Right lung (tissue), 5 donors: ENCODE results near the gene MYL3. TPM values are rescaled to one million over a fixed set of nuclear protein-coding genes. Genes with fewer than 3 reads are reported as not detected.

Experiments used
- DNase-seq, 2 donors: peaks; one replicate each; pipeline ENCODE4 v3.0.0-alpha.2; 2013
- polyA plus RNA-seq, 5 donors: library from polyadenylated mRNA; unstranded; fragments of 120-200 nt; gene quantifications; one replicate each; pipeline versions ENCODE4 v1.2.1 to v1.2.3, GENCODE V29; 2013; ENCODE audit warnings: inconsistent platforms in 1 of 5, low replicate concordance in 1 of 5; ENCODE audit not compliant: insufficient read length in 5 of 5, insufficient read depth in 1 of 5

MYL3 gene
- polyA plus RNA-seq, 5 donors: 7.3 to 25.7 (median 10.4) TPM

DNA sequence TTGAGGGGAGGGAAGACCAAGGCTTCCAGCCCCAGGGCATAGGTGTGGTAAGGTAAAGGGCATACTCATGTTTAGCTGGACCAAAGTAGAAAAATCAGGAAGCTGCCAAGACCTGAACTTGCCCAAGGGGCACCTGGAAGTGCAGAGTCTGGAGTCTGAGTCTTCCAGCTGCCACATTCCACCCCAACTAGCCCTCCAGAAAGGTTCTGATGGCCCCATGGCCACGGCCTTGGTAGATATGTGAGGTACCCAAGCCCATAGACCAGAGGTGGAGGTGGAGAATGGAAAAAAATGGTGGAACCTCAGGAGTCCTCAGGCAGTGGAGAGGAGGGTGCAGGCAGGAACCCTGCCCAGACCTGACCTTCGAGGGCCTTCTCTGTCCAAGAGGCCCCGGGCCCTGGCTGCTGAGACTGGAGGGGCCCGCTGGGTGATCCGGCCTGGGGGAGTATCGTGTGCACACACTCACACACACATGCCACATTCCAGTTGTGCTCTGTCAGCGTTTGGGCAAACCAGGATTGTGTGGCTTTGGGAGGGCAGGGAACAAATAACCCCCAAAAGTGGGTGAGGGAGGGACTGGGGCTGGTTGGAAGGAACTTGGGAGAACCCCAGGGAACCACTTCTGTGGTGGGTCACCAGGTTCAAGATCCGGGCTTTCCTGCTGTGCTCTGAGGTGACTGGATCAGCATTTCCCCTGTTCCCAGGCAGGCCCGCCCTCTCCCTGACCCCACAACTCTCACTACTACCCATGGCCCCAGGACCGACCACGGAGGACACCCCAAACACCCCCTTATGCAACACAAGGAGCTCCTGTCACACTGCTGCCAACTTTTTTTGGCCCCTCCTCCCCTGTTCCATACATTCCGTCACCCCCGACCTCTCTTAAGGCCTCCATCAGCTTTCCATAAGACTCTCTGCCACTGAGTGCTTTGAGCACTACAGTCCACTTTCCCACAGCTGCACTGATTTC, 11.6 kb downstream of the MYL3 start:
- DNase-seq: no peak

GRCh38 chr3:46850468-46850779, 12.8 kb downstream of the MYL3 start:
- DNase-seq: no peak

GRCh38 chr3:46849686-46850467, 13.4 kb downstream of the MYL3 start:
- DNase-seq: no peak

GRCh38 chr3:46849045-46849631, 14.1 kb downstream of the MYL3 start:
- DNase-seq: no peak

- no peak for DNase-seq
Observed at GRCh38 chr3:46848271-46849044, 14.8 kb downstream of the MYL3 start.

DNA sequence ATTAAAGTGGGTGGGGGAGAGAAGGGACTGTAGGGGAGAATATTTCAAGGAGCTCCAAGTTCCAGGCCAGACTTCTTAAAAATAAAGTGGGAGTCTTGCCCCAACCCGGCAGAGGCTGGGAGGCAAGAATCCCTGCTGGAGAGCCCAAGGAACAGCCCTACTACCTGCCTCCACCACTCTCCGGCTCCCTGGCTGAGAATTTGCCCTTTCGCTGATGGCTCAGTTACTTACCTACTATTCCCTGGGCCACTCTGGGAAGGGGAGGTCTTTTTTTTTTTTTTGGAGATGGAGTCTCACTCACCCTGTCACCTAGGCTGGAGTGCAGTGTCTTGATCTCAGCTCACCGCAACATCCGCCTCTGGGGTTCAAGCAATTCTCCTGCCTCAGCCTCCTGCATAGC, 15.5 kb downstream of the MYL3 start:
- DNase-seq: no peak

GRCh38 chr3:46846624-46847542, 16.4 kb downstream of the MYL3 start:
- no peak for DNase-seq

GRCh38 chr3:46845860-46846623, 17.2 kb downstream of the MYL3 start:
- peak; percentile 85 to 87 for DNase-seq

GRCh38 chr3:46845397-46845859, 17.8 kb downstream of the MYL3 start:
- DNase-seq: peak; percentile 69 to 77

GRCh38 chr3:46844881-46845312, 18.3 kb downstream of the MYL3 start:
- DNase-seq: no peak

DNA sequence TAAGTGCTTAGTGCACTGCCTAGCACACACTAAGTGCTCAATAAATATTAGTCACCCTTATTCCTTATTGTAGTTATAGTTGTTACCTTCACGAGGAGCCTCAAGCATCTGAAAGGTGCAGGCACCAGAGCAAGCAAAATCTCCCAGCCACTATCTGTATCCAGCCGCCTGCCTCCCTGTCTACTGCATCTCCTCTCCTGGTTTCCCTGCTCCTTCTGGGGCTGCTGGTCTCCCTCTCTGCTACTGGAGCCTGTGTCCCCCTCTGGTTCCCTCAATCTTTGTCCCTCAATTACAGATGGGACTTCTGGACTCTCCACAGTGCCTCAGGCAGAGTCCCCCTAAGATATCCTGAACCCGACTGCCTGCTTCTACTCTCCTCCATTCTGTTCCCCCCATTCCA, 18.8 kb downstream of the MYL3 start:
- no peak for DNase-seq

GRCh38 chr3:46843508-46843907, 19.7 kb downstream of the MYL3 start:
- no peak for DNase-seq

DNA sequence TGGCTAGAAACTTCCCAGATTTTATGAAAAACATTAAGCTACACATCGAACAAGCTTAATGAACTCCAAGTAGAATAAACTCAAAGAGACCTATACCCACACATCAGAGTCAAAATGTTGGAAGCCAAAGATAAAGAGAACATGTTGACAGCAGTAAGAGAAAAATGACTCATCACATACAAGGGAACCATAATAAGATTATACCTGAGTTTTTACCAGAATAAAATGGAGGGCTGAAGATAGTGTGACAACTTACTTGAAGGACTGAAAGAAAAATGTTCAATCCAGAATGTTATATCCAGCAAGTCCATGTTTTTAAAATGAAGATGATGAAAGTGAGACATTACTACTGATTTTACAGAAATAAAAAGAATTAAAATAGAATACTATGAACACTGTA, 22.8 kb downstream of the MYL3 start:
- no peak for DNase-seq

GRCh38 chr3:46838301-46838700, 24.9 kb downstream of the MYL3 start:
- no peak for DNase-seq

DNA sequence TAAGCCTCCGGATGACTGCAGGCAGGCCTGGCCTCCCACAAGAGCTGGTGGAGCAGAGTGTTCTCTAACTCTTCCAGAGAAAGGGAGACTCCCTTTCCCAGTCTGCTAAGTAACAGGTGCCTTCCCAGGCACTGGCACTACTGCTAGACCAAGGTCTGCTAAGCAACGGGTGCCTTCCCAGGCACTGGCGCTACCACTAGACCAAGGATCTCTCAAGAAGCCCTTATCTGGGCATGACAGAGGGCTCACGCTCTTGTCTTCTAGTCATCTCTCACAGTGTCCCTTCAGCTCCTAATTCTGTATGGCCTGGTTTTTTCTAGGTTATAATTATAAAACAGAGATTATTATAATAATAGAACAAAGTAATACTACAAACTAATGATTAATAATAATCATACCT, 27.8 kb downstream of the MYL3 start:
- no peak for DNase-seq

- no peak for DNase-seq
Observed at GRCh38 chr3:46835054-46835453, 28.2 kb downstream of the MYL3 start.

DNA sequence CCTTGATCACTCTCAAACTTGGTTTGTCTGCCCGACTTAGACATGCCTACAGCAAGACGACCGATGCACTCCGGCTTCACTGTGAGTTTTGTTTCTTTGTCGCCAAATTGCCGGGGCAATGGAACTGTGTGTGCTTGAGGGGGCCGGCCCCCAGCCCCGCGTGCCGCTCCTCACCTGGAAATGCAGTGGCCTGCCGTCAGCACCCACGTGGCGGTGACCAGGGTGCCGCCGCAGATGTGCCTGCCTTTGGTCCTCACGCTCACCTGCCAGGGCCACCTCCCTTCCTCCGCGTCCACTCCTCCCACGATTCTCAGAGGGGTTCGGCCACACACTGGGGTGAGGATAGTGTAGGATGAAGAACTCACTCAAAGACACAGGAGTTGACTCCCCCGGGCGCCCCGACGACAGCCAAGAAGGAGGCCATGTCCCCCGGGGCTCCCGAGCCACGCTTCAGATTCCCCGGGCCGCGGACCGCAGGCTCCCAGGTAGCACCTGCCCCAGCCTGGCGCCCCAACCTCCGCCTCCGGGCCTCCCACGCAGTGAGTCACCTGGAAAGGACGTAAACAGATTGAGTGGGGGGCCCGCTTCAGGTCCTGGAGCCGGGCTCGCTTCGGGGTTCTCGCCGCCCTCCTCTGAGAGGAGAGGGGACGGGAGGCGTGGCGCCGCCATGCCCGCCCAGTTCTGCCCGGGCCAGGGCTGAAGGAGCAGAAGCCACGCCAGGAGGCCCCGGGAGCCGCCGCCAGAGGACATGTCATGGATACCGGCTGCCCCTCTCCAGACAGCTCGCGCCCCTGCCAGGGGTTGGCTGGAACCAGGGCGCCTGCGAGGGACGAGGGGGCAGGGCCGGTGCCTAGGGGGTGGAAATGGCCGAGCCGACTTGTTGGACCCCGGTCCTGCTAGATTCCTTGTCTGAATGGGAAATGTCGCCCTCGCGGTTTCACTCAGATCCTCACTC, 29.6 kb downstream of the MYL3 start:
- no peak for DNase-seq

- no peak for DNase-seq
Observed at GRCh38 chr3:46831841-46832240, 31.4 kb downstream of the MYL3 start.

- no peak for DNase-seq
Observed at GRCh38 chr3:46831316-46831715, 31.9 kb downstream of the MYL3 start.
